HG03066 (cell line): ENCODE measurements around the gene LILRB5.
A peak's percentile ranks its signal among the peaks of the same experiment; 100 is the strongest.
"Not testable (repeated sequence)": the region's sequence is repeated elsewhere in the genome, so short reads cannot be mapped to it uniquely, and the experiment has no call there.

Experiments used
- ATAC-seq: cut with Tn5 transposase; IDR thresholded peaks from one replicate; pipeline ENCODE4 v1.9.1; 2021; ENCODE audit warnings: low read depth; ENCODE audit not compliant: unreplicated experiment

Gene LILRB5

GRCh38 chr19:54217517-54218247 lies 39.4 kb downstream of the LILRB5 start:
- ATAC-seq = not testable (repeated sequence)

- no peak for ATAC-seq
Measured at GRCh38 chr19:54216869-54217268, 40.2 kb downstream of the LILRB5 start.

GRCh38 chr19:54214734-54215133 lies 42.3 kb downstream of the LILRB5 start:
- ATAC-seq = not testable (repeated sequence)

- ATAC-seq = not testable (repeated sequence)
Measured at GRCh38 chr19:54214217-54214616, 42.9 kb downstream of the LILRB5 start.

GRCh38 chr19:54211235-54211634 lies 45.8 kb downstream of the LILRB5 start:
- ATAC-seq = no peak

GRCh38 chr19:54209811-54210494 lies 47.1 kb downstream of the LILRB5 start:
- ATAC-seq = no peak

GRCh38 chr19:54209058-54209810 lies 47.8 kb downstream of the LILRB5 start:
- ATAC-seq = no peak

- ATAC-seq = no peak
Measured at GRCh38 chr19:54208784-54209057, 48.4 kb downstream of the LILRB5 start.

GRCh38 chr19:54207983-54208783 lies 48.9 kb downstream of the LILRB5 start:
- peak; percentile 56 for ATAC-seq

- ATAC-seq = no peak
Measured at GRCh38 chr19:54207676-54207982, 49.4 kb downstream of the LILRB5 start.

- not testable (repeated sequence) for ATAC-seq
Measured at GRCh38 chr19:54207193-54207592, 49.9 kb downstream of the LILRB5 start.

- no peak for ATAC-seq
Measured at GRCh38 chr19:54206831-54207177, 50.3 kb downstream of the LILRB5 start.

GRCh38 chr19:54206030-54206830 lies 50.8 kb downstream of the LILRB5 start:
- no peak for ATAC-seq

GRCh38 chr19:54204767-54205468 lies 52.2 kb downstream of the LILRB5 start:
- no peak for ATAC-seq

- ATAC-seq = no peak
Measured at GRCh38 chr19:54203151-54203611, 53.9 kb downstream of the LILRB5 start.

GRCh38 chr19:54201980-54202379 lies 55.1 kb downstream of the LILRB5 start:
- ATAC-seq = no peak

- no peak for ATAC-seq
Measured at GRCh38 chr19:54201172-54201701, 55.8 kb downstream of the LILRB5 start.
